Articular chondrocyte of knee joint (primary cell): ENCODE results near the gene RAP1B. TPM values are rescaled to one million over a fixed set of nuclear protein-coding genes. Genes with fewer than 3 reads are reported as not detected.

Source experiments
- small RNA-seq: library from RNA; depleted of rRNA; stranded (forward); fragments of <200 nt; gene quantifications from one replicate; pipeline ENCODE3, GENCODE V24; 2012
- total RNA-seq: library from RNA; depleted of rRNA; stranded (reverse); fragments of >200 nt; gene quantifications from 2 replicates; pipeline ENCODE4 v1.2.3, GENCODE V29; 2012

Gene RAP1B
- 231 and 266 TPM in 2 replicates for total RNA-seq

GRCh38 chr12:68610370-68611093 is at the start of gene RAP1B:
TSS of gene RAP1B (plus strand) at chr12:68610899. CDS start at chr12:68648725, 37,826 bp downstream.

DNA sequence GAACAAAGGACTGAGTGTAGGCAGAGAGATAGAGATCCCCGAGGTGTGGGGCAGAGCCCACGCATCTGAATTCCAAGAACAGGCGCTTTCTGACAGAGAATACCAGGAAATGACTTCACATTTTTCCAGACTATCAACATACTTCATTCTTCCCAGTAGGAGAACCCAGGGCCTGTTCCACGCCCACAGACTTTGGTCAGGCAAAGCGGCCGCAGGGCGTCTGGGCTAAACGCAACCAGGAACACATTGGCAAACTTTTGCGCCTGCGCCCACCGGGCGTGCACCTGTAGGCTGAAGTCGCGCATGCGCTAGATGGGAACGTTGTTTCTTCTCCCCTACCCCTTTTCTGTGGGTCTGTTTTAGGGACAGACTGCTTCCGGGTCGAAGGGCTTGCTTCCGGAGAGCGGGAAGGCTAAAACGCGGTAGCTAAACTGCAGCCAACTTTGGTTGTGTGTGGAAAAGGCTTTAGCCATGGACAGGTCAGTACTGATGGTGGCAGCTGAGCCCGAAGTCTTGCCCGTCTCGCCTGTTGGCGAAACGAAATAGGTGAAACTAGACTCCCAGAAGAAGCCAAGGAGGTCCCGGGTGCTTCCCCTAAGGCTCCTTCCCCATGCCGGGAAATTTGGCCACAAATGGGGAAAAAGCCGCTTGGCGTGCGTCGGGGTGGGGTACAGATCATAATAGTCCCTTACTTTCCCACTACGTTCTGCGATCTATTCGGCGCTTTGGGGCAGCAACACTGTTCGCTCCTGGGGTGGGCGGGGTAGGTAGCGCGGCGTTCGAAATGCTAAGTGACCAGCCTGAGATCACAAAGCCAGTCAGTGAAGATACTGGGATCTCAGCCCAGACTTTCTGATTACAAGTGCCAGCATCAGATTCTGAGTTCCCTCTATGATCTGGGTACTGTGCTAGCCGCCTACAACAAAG is 76.2 kb downstream of the RAP1B start, which contains the start of gene NUP107:
NUP107 (plus strand) TSS at position 384 of the 927 bp plus-strand sequence; CDS start at position 472, 88 bp downstream.

Small RNA genes within 50 kb of the gene (small RNA-seq; reads per million reads assigned to genes)
- gene RF00017 (not detected), gene SNORA70G (not detected)

Other genes with a start within 250 kb of the RAP1B start
- gene NUP107, start 76.1 kb downstream of the RAP1B start, total RNA-seq, result 48.6 and 66.2 TPM in 2 replicates
- 5.7 and 6.5 TPM in 2 replicates for gene SLC35E3, start 135.3 kb downstream of the RAP1B start, total RNA-seq
- gene MDM2, start 197.3 kb downstream of the RAP1B start, total RNA-seq, result 137 and 250 TPM in 2 replicates